KMS-11 (cell line): ENCODE data around the gene OR10A4.

Source experiments
- H2AFZ ChIP-seq: fragments of 200-600 bp; sonication (generic); 2 replicates; pipeline ENCODE4 v1.6.1; 2016; ENCODE audit warnings: antibody characterized with exemption, mixed run types, low read depth
- H3K27ac ChIP-seq: fragments of 200-600 bp; sonication (generic); 2 replicates; pipeline ENCODE4 v1.6.1; 2016; ENCODE audit warnings: mild to moderate bottlenecking, mixed run types
- H3K27me3 ChIP-seq: fragments of 200-600 bp; sonication (generic); 2 replicates; pipeline ENCODE4 v1.6.1; 2017; ENCODE audit warnings: mild to moderate bottlenecking, low read depth, mixed run types, moderate library complexity; ENCODE audit not compliant: insufficient read depth
- H3K36me3 ChIP-seq: fragments of 200-600 bp; sonication (generic); 2 replicates; pipeline ENCODE4 v1.6.1; 2017; ENCODE audit warnings: mild to moderate bottlenecking, mixed run types; ENCODE audit not compliant: insufficient read depth
- H3K4me1 ChIP-seq: fragments of 200-600 bp; sonication (generic); 2 replicates; pipeline ENCODE4 v1.6.1; 2016; ENCODE audit warnings: mild to moderate bottlenecking, low read depth, mixed run types; ENCODE audit not compliant: poor library complexity, severe bottlenecking
- H3K4me2 ChIP-seq: fragments of 200-600 bp; sonication (generic); 2 replicates; pipeline ENCODE4 v1.7.0; 2016; ENCODE audit warnings: mild to moderate bottlenecking, mixed run types
- H3K4me3 ChIP-seq: fragments of 200-600 bp; sonication (generic); IDR thresholded peaks from 2 replicates; pipeline ENCODE4 v1.6.1; 2017; ENCODE audit warnings: low read depth, low read length, mixed read lengths; ENCODE audit not compliant: insufficient read depth
- H3K79me2 ChIP-seq: fragments of 200-600 bp; sonication (generic); 2 replicates; pipeline ENCODE4 v1.6.1; 2016; ENCODE audit warnings: low read depth, mixed run types; ENCODE audit not compliant: insufficient read depth
- H3K9ac ChIP-seq: fragments of 200-600 bp; sonication (generic); 2 replicates; pipeline ENCODE4 v1.6.1; 2016; ENCODE audit warnings: mild to moderate bottlenecking, mixed run types
- H4K20me1 ChIP-seq: fragments of 200-600 bp; sonication (generic); 2 replicates; pipeline ENCODE4 v1.6.1; 2016; ENCODE audit warnings: mild to moderate bottlenecking, mixed run types; ENCODE audit not compliant: insufficient read depth
- CTCF ChIP-seq: fragments of 200-600 bp; sonication (generic); conservative IDR thresholded peaks from 2 replicates; pipeline ENCODE4 v1.6.1; 2017; ENCODE audit warnings: low read depth, mild to moderate bottlenecking, antibody characterized with exemption, low read length, moderate library complexity, mixed read lengths

Gene OR10A4

DNA sequence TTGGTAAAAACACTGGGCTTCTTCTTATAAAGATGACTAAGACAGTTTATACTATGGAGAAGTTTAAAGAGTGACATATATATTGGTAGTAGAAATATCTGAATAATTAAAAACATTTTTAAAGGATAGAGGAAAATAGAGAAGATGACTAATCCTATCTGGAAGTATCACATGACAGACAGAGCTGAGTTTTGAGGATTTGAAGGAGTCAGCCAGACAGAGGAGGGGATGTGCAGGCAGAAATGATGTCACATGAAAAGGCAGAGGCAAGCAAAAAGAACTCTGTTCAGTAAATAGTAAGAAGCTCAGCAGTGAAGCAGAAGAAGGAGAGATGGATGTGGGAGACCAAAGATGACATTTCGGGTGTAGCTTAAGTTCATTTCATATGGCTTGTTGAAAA lies 12.0 kb upstream of the OR10A4 start:
- Histone ChIP-seq H3K9ac (no peak overlapping the region), H3K27ac (no peak overlapping the region), H3K4me3 (no peak overlapping the region), H3K4me1 (no peaks in the 10 kb centered on the region), H3K27me3 (no peaks in the 10 kb centered on the region), H4K20me1 (no peaks in the 10 kb centered on the region), H3K79me2 (no peaks in the 10 kb centered on the region), H2AFZ (no peak overlapping the region), H3K4me2 (no peak overlapping the region), H3K36me3 (no peaks in the 10 kb centered on the region)
- no peak for TF ChIP-seq CTCF

- Histone ChIP-seq H3K36me3 (no peaks in the 10 kb centered on the region), H4K20me1 (no peaks in the 10 kb centered on the region), H3K79me2 (no peaks in the 10 kb centered on the region), H3K27ac (no peak overlapping the region), H3K4me3 (no peak overlapping the region), H3K4me2 (no peak overlapping the region), H3K27me3 (no peaks in the 10 kb centered on the region), H3K4me1 (no peaks in the 10 kb centered on the region), H2AFZ (no peak overlapping the region), H3K9ac (no peak overlapping the region)
- TF ChIP-seq CTCF: no peak
Observed at GRCh38 chr11:6871278-6871677, 5.1 kb upstream of the OR10A4 start.

- Histone ChIP-seq H3K79me2 (no peaks in the 10 kb centered on the region), H3K27me3 (no peaks in the 10 kb centered on the region), H3K4me2 (no peak overlapping the region), H3K9ac (no peak overlapping the region), H4K20me1 (no peaks in the 10 kb centered on the region), H2AFZ (no peak overlapping the region), H3K27ac (no peak overlapping the region), H3K4me3 (no peak overlapping the region), H3K4me1 (peaks cover 7% of the 10 kb centered on the region), H3K36me3 (no peaks in the 10 kb centered on the region)
- TF ChIP-seq CTCF: no peak
Observed at GRCh38 chr11:6875761-6876160, 664 bp upstream of the OR10A4 start.

GRCh38 chr11:6876914-6877313 lies 489 bp downstream of the OR10A4 start:
- H3K4me2 ChIP-seq: 0 out of 2 replicates have a peak overlapping the region, but pooled peaks have one; percentile 3
- H3K36me3 ChIP-seq: no peaks in the 10 kb centered on the region
- peaks cover 7% of the 10 kb centered on the region for H3K4me1 ChIP-seq
- H3K4me3 ChIP-seq: no peak overlapping the region
- no peaks in the 10 kb centered on the region for H4K20me1 ChIP-seq
- no peaks in the 10 kb centered on the region for H3K27me3 ChIP-seq
- no peak overlapping the region for H3K27ac ChIP-seq
- no peak overlapping the region for H3K9ac ChIP-seq
- H3K79me2 ChIP-seq: no peaks in the 10 kb centered on the region
- TF ChIP-seq CTCF: no peak
- H2AFZ ChIP-seq: no peak overlapping the region
